ENCODE data around the gene FAM24A. TPM values are rescaled to one million over a fixed set of nuclear protein-coding genes. Genes with fewer than 3 reads are reported as not detected.
"Not testable (repeated sequence)": the region's sequence is repeated elsewhere in the genome, so short reads cannot be mapped to it uniquely, and the experiment has no call there.

The FAM24A gene
- polyA plus RNA-seq (2013, experiment 1 of 4): not detected
- not detected for polyA plus RNA-seq (2013, experiment 2 of 4)
- not detected for polyA plus RNA-seq (2013, experiment 3 of 4)
- polyA plus RNA-seq (2013, experiment 4 of 4): not detected

GRCh38 chr10:122910310-122910709 is at the start of gene FAM24A:
Gene FAM24A, plus strand, starts transcription at chr10:122910610. Its CDS starts 1,025 bp downstream, at chr10:122911635.
- H3K9me3 ChIP-seq (ENCODE audit: control insufficient read depth, low read length): no peaks in the 10 kb centered on the region

GRCh38 chr10:122861711-122862161 is 48.7 kb upstream of the FAM24A start:
- H3K9me3 ChIP-seq (ENCODE audit: control insufficient read depth, low read length): no peaks in the 10 kb centered on the region
- no peaks in the 10 kb centered on the region for H3K4me1 ChIP-seq (ENCODE audit: control insufficient read depth, insufficient read depth, low read length)
- no peaks in the 10 kb centered on the region for H3K27me3 ChIP-seq (ENCODE audit: control insufficient read depth, insufficient read depth, low read length, poor library complexity, severe bottlenecking)
- no peaks in the 10 kb centered on the region for H3K36me3 ChIP-seq (ENCODE audit: control insufficient read depth, insufficient read depth, low read length)
- WGBS, 2 experiments: 83 to 85% methylated on average over 1 of the region's 1 CpG
- no peak overlapping the region for H3K4me3 ChIP-seq (ENCODE audit: insufficient read depth, low read depth, low read length)
- H3K27ac ChIP-seq (ENCODE audit: insufficient read depth, low read depth, low read length, poor library complexity, severe bottlenecking): no peak overlapping the region

More at GRCh38 chr10:122910310-122910709, at the start of gene FAM24A:
- 84 to 90% methylated on average over 1 of the region's 1 CpG for WGBS, 2 experiments
- H3K27ac ChIP-seq (ENCODE audit: insufficient read depth, low read depth, low read length, poor library complexity, severe bottlenecking): no peak within 1 kb of the TSS
- no peaks in the 10 kb centered on the region for H3K27me3 ChIP-seq (ENCODE audit: control insufficient read depth, insufficient read depth, low read length, poor library complexity, severe bottlenecking)
- no peaks in the 10 kb centered on the region for H3K4me1 ChIP-seq (ENCODE audit: control insufficient read depth, insufficient read depth, low read length)
- no peak within 1 kb of the TSS for H3K4me3 ChIP-seq (ENCODE audit: insufficient read depth, low read depth, low read length)
- no peaks in the 10 kb centered on the region for H3K36me3 ChIP-seq (ENCODE audit: control insufficient read depth, insufficient read depth, low read length)

GRCh38 chr10:122863216-122864193 is 46.9 kb upstream of the FAM24A start:
- H3K4me1 ChIP-seq (ENCODE audit: control insufficient read depth, insufficient read depth, low read length): no peaks in the 10 kb centered on the region
- 88 to 96% methylated on average over 2 of the region's 2 CpGs for WGBS, 2 experiments
- no peaks in the 10 kb centered on the region for H3K27me3 ChIP-seq (ENCODE audit: control insufficient read depth, insufficient read depth, low read length, poor library complexity, severe bottlenecking)
- H3K9me3 ChIP-seq (ENCODE audit: control insufficient read depth, low read length): no peaks in the 10 kb centered on the region
- no peaks in the 10 kb centered on the region for H3K36me3 ChIP-seq (ENCODE audit: control insufficient read depth, insufficient read depth, low read length)
- no peak overlapping the region for H3K4me3 ChIP-seq (ENCODE audit: insufficient read depth, low read depth, low read length)
- no peak overlapping the region for H3K27ac ChIP-seq (ENCODE audit: insufficient read depth, low read depth, low read length, poor library complexity, severe bottlenecking)

GRCh38 chr10:122864194-122864592 is 46.2 kb upstream of the FAM24A start:
- H3K27ac ChIP-seq (ENCODE audit: insufficient read depth, low read depth, low read length, poor library complexity, severe bottlenecking): no peak overlapping the region
- WGBS, 2 experiments: 90 to 100% methylated on average over 1 to 2 of the region's 2 CpGs

GRCh38 chr10:122864901-122865300 is 45.5 kb upstream of the FAM24A start:
- H3K4me1 ChIP-seq (ENCODE audit: control insufficient read depth, insufficient read depth, low read length): no peaks in the 10 kb centered on the region
- no peak overlapping the region for H3K27ac ChIP-seq (ENCODE audit: insufficient read depth, low read depth, low read length, poor library complexity, severe bottlenecking)
- WGBS, 2 experiments: 88 to 100% methylated on average over 1 of the region's 1 CpG
- H3K9me3 ChIP-seq (ENCODE audit: control insufficient read depth, low read length): no peaks in the 10 kb centered on the region
- no peaks in the 10 kb centered on the region for H3K27me3 ChIP-seq (ENCODE audit: control insufficient read depth, insufficient read depth, low read length, poor library complexity, severe bottlenecking)
- no peak overlapping the region for H3K4me3 ChIP-seq (ENCODE audit: insufficient read depth, low read depth, low read length)
- no peaks in the 10 kb centered on the region for H3K36me3 ChIP-seq (ENCODE audit: control insufficient read depth, insufficient read depth, low read length)

More at GRCh38 chr10:122864194-122864592, 46.2 kb upstream of the FAM24A start:
- Histone ChIP-seq H3K36me3 (ENCODE audit: control insufficient read depth, insufficient read depth, low read length) (no peaks in the 10 kb centered on the region), H3K4me1 (ENCODE audit: control insufficient read depth, insufficient read depth, low read length) (no peaks in the 10 kb centered on the region), H3K9me3 (ENCODE audit: control insufficient read depth, low read length) (no peaks in the 10 kb centered on the region), H3K27me3 (ENCODE audit: control insufficient read depth, insufficient read depth, low read length, poor library complexity, severe bottlenecking) (no peaks in the 10 kb centered on the region), H3K4me3 (ENCODE audit: insufficient read depth, low read depth, low read length) (no peak overlapping the region)

GRCh38 chr10:122866757-122867482 is 43.5 kb upstream of the FAM24A start:
- not testable (repeated sequence) for H3K27ac ChIP-seq (ENCODE audit: insufficient read depth, low read depth, low read length, poor library complexity, severe bottlenecking); H3K36me3 ChIP-seq (ENCODE audit: control insufficient read depth, insufficient read depth, low read length); H3K27me3 ChIP-seq (ENCODE audit: control insufficient read depth, insufficient read depth, low read length, poor library complexity, severe bottlenecking); H3K4me3 ChIP-seq (ENCODE audit: insufficient read depth, low read depth, low read length); H3K9me3 ChIP-seq (ENCODE audit: control insufficient read depth, low read length); H3K4me1 ChIP-seq (ENCODE audit: control insufficient read depth, insufficient read depth, low read length)
- 93 to 95% methylated on average over 3 of the region's 3 CpGs for WGBS, 2 experiments

GRCh38 chr10:122868768-122869167 is 41.6 kb upstream of the FAM24A start:
- H3K27me3 ChIP-seq (ENCODE audit: control insufficient read depth, insufficient read depth, low read length, poor library complexity, severe bottlenecking); H3K4me1 ChIP-seq (ENCODE audit: control insufficient read depth, insufficient read depth, low read length); H3K4me3 ChIP-seq (ENCODE audit: insufficient read depth, low read depth, low read length); H3K27ac ChIP-seq (ENCODE audit: insufficient read depth, low read depth, low read length, poor library complexity, severe bottlenecking); H3K36me3 ChIP-seq (ENCODE audit: control insufficient read depth, insufficient read depth, low read length); H3K9me3 ChIP-seq (ENCODE audit: control insufficient read depth, low read length): not testable (repeated sequence)
- WGBS, 2 experiments: 83 to 85% methylated on average over 1 of the region's 2 CpGs

- H3K27me3 ChIP-seq (ENCODE audit: control insufficient read depth, insufficient read depth, low read length, poor library complexity, severe bottlenecking); H3K36me3 ChIP-seq (ENCODE audit: control insufficient read depth, insufficient read depth, low read length); H3K27ac ChIP-seq (ENCODE audit: insufficient read depth, low read depth, low read length, poor library complexity, severe bottlenecking); H3K4me3 ChIP-seq (ENCODE audit: insufficient read depth, low read depth, low read length); H3K9me3 ChIP-seq (ENCODE audit: control insufficient read depth, low read length): not testable (repeated sequence)
- WGBS, 2 experiments: 92 to 100% methylated on average over 1 of the region's 2 CpGs
- peaks cover 15% of the 10 kb centered on the region for H3K4me1 ChIP-seq (ENCODE audit: control insufficient read depth, insufficient read depth, low read length)
Observed at GRCh38 chr10:122871947-122872346, 38.5 kb upstream of the FAM24A start.

- Histone ChIP-seq H3K27ac (ENCODE audit: insufficient read depth, low read depth, low read length, poor library complexity, severe bottlenecking) (peak overlapping the region; percentile 59), H3K4me1 (ENCODE audit: control insufficient read depth, insufficient read depth, low read length) (peaks cover 24% of the 10 kb centered on the region), H3K9me3 (ENCODE audit: control insufficient read depth, low read length) (no peaks in the 10 kb centered on the region), H3K36me3 (ENCODE audit: control insufficient read depth, insufficient read depth, low read length) (peaks cover 3% of the 10 kb centered on the region), H3K27me3 (ENCODE audit: control insufficient read depth, insufficient read depth, low read length, poor library complexity, severe bottlenecking) (no peaks in the 10 kb centered on the region), H3K4me3 (ENCODE audit: insufficient read depth, low read depth, low read length) (peak overlapping the region; percentile 12)
- WGBS, 2 experiments: 4% methylated on average over 6 of the region's 6 CpGs
Observed at GRCh38 chr10:122875843-122876466, 34.5 kb upstream of the FAM24A start.
